Mucosa of rectum (tissue), 2 donors: ENCODE data around the gene CXorf38.
"Not testable (repeated sequence)": the region's sequence is repeated elsewhere in the genome, so short reads cannot be mapped to it uniquely, and the experiment has no call there.

Source experiments
- H3K27ac ChIP-seq, 2 donors: one replicate each; pipeline ENCODE4 v1.7.0; 2013; ENCODE audit warnings: inconsistent platforms in 2 of 2, low read depth in 2 of 2, low read length in 2 of 2
- H3K27me3 ChIP-seq, 2 donors: one replicate each; pipeline ENCODE4 v1.7.0; 2013; ENCODE audit warnings: low read length in 2 of 2; ENCODE audit not compliant: control insufficient read depth in 2 of 2, insufficient read depth in 2 of 2
- H3K36me3 ChIP-seq, 2 donors: one replicate each; pipeline ENCODE4 v1.7.0; 2013; ENCODE audit warnings: low read length in 2 of 2; ENCODE audit not compliant: control insufficient read depth in 2 of 2, insufficient read depth in 2 of 2
- H3K4me1 ChIP-seq, 2 donors: one replicate each; pipeline ENCODE4 v1.7.0; 2013; ENCODE audit warnings: low read length in 2 of 2, mild to moderate bottlenecking in 1 of 2; ENCODE audit not compliant: control insufficient read depth in 2 of 2, insufficient read depth in 2 of 2
- H3K4me3 ChIP-seq, 2 donors: one replicate each; pipeline ENCODE4 v1.7.0; 2013; ENCODE audit warnings: low read length in 2 of 2
- H3K9ac ChIP-seq, 2 donors: one replicate each; pipeline ENCODE4 v1.7.0; 2013; ENCODE audit warnings: low read length in 2 of 2, low read depth in 1 of 2, mild to moderate bottlenecking in 1 of 2
- H3K9me3 ChIP-seq, 2 donors: one replicate each; pipeline ENCODE4 v1.7.0; 2013; ENCODE audit warnings: low read length in 2 of 2; ENCODE audit not compliant: control insufficient read depth in 2 of 2
- donor health status: healthy.
- donor health status: Normal muscosa, but diverticular disease.

CXorf38 gene

DNA sequence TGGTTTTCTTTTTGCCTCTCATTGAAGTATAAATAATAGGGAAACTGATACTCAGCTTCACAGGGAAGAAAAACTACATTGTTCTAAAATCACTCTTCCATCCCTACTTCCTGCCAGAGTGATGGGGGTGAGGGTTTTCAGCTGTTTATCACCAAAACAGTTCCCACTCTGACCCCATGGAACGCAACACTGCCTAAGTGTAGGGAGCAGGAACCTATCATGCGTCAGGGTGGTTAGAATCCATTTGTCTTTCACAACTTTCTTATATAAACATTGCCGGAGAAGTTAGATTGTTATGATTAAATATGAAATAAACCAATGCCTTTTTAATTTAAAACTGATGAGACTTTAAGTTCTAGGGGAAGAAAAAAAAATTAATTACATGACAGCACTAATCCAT lies 40.0 kb downstream of the CXorf38 start:
- no peak overlapping the region for H3K9ac ChIP-seq
- peaks cover 0 to 2% of the 10 kb centered on the region in 2 donors for H3K36me3 ChIP-seq
- H3K4me3 ChIP-seq: no peak overlapping the region
- H3K27me3 ChIP-seq: peaks cover 0 to 3% of the 10 kb centered on the region in 2 donors
- no peak overlapping the region for H3K27ac ChIP-seq
- H3K9me3 ChIP-seq: no peaks in the 10 kb centered on the region
- no peaks in the 10 kb centered on the region for H3K4me1 ChIP-seq

DNA sequence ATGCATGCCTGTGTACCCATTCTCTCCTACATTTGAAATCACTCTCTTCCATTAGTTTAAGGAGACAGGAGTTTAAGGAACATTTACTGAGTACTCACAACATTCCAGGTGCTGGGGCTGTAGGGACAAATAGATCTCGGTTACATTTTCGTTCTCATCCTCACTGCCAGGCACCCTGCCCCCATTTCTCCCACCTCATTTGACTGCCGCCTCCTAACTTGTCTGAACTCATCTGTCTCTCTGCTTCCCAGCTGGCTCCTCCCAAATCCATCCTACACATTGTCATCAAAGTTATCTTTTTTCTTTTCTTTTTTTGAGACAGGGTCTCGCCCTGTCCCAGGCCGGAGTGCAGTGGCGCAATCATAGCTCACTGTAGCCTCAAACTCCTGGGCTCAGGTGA lies 43.9 kb downstream of the CXorf38 start:
- Histone ChIP-seq H3K9me3 (no peaks in the 10 kb centered on the region), H3K27ac (no peak overlapping the region), H3K9ac (no peak overlapping the region), H3K27me3 (peaks cover 0 to 11% of the 10 kb centered on the region in 2 donors), H3K4me1 (no peaks in the 10 kb centered on the region), H3K36me3 (peaks cover 9% of the 10 kb centered on the region in 2 donors), H3K4me3 (no peak overlapping the region)

DNA sequence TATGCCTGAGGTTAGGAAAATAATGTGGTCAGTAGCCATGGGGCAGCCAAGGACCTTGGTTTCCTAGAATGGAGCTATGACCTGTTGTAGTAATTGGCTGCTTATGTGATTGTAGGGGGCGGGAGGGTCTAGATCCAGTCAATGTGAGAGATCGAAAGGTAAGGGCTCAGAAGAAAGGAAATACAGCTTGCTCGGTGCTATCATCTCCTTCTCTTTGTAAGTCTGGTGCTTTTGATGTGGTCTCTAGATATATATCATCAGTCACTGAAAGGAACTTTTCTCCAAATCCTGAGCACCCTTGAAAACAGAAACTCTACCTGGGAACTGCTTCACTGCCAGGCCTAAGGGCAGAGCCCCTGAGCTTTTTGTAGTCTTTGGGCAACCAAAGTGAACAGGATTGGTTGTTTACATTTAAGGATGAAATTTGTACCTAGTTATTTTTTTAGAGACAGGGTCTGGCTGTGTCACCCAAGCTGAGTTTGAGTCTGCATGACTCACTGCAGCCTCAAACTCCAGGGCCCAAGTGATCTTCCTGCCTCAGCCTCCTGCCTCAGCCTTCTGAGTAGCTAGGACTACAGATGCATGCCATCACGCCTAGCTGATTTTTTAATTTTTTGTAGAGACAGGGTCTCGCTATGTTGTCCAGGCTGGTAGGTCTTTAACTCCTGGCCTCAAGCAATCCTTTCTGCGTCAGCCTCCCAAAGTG lies 57.6 kb downstream of the CXorf38 start:
- peaks cover 5 to 13% of the 10 kb centered on the region in 2 donors for H3K27me3 ChIP-seq
- not testable (repeated sequence) for H3K9me3 ChIP-seq, H3K4me1 ChIP-seq, H3K4me3 ChIP-seq, H3K9ac ChIP-seq, H3K27ac ChIP-seq, H3K36me3 ChIP-seq

DNA sequence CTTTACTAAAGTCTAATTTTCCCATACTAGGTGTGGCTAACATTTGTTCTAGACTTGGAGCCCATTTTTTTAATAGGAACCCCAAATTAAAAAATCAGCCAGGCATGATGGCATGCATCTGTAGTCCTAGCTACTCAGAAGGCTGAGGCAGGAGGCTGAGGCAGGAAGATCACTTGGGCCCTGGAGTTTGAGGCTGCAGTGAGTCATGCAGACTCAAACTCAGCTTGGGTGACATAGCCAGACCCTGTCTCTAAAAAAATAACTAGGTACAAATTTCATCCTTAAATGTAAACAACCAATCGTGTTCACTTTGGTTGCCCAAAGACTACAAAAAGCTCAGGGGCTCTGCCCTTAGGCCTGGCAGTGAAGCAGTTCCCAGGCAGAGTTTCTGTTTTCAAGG lies 59.7 kb downstream of the CXorf38 start:
- not testable (repeated sequence) for H3K36me3 ChIP-seq, H3K4me1 ChIP-seq, H3K9me3 ChIP-seq, H3K4me3 ChIP-seq, H3K9ac ChIP-seq, H3K27ac ChIP-seq
- peaks cover 5 to 13% of the 10 kb centered on the region in 2 donors for H3K27me3 ChIP-seq

DNA sequence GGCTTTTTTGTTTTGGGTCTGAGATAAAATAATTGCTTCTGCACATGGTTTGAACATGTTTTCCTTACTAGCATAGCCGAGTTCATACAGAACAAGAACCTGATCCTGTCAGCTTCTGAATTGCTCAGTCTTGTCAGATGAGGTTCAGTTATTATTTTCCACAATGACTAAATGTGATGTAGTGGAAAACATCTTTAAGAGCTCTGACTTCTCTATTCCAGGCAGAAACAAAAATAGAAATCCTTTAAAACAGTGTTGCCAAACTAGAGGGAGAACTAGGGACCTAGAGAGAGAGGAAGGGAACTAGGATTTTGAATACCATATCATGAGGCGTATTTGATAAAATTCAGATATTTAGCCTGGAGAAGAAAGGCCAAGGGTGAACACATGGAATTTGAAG lies 64.5 kb downstream of the CXorf38 start:
- peaks cover 7% of the 10 kb centered on the region in 2 donors for H3K27me3 ChIP-seq
- no peaks in the 10 kb centered on the region for H3K36me3 ChIP-seq

DNA sequence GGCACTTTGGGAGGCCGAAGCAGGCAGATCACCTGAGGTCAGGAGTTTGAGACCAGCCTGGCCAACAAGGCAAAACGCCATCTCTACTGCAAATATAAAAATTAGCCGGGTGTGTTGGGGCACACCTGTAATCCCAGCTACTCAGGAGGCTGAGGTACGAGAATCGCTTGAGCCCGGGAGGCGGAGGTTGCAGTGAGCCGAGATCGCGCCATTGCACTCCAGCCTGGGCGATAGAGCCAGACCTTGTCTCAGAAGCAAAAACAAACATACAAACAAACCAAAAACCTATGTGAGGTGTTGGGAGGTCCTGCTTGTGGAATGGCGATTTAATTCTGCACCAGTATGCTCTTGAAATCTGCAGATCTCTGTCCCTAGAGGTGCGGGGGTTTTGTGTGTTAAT lies 65.2 kb downstream of the CXorf38 start:
- not testable (repeated sequence) for H3K36me3 ChIP-seq, H3K4me1 ChIP-seq, H3K27me3 ChIP-seq, H3K27ac ChIP-seq, H3K4me3 ChIP-seq, H3K9ac ChIP-seq, H3K9me3 ChIP-seq

More for the DNA sequence above, 64.5 kb downstream of the CXorf38 start:
- Histone ChIP-seq H3K4me3 (no peak overlapping the region), H3K4me1 (peaks cover 7% of the 10 kb centered on the region in 2 donors), H3K9ac (no peak overlapping the region), H3K27ac (no peak overlapping the region), H3K9me3 (no peaks in the 10 kb centered on the region)

DNA sequence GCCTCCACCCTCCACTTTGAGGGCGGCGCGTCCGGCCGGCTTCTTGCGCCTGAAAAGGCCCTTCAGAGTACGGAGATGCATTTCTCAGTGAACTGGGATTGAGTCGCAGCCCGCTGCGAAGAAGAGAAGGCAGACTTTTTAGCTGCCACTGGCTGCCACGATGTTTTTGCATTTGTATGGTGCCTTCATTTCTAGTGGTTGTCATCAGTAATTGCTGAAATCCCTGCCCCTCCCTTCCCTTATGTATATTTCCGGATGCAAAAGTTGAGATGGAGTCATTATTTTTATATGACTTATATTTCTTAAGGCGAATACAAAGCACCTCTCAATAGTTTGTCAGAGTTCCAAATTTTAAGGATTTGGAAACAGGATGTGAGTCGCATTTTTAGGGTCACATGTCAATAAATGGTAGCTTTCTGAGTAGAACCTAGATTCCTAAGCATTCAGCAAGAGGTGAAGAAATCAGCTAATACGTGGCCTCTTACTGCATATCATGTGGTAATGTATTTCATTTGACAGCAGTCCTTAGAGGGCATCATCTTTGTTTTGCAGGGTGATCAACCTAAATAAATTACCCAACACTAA lies 65.9 kb downstream of the CXorf38 start:
- H3K9ac ChIP-seq: peak overlapping the region; percentile 49 to 74
- no peaks in the 10 kb centered on the region for H3K9me3 ChIP-seq
- H3K4me3 ChIP-seq: peak overlapping the region; percentile 88 to 97
- peaks cover 5 to 9% of the 10 kb centered on the region in 2 donors for H3K27me3 ChIP-seq
- no peaks in the 10 kb centered on the region for H3K36me3 ChIP-seq
- peaks cover 7% of the 10 kb centered on the region in 2 donors for H3K4me1 ChIP-seq
- H3K27ac ChIP-seq: peak overlapping the region; percentile 83 to 86

DNA sequence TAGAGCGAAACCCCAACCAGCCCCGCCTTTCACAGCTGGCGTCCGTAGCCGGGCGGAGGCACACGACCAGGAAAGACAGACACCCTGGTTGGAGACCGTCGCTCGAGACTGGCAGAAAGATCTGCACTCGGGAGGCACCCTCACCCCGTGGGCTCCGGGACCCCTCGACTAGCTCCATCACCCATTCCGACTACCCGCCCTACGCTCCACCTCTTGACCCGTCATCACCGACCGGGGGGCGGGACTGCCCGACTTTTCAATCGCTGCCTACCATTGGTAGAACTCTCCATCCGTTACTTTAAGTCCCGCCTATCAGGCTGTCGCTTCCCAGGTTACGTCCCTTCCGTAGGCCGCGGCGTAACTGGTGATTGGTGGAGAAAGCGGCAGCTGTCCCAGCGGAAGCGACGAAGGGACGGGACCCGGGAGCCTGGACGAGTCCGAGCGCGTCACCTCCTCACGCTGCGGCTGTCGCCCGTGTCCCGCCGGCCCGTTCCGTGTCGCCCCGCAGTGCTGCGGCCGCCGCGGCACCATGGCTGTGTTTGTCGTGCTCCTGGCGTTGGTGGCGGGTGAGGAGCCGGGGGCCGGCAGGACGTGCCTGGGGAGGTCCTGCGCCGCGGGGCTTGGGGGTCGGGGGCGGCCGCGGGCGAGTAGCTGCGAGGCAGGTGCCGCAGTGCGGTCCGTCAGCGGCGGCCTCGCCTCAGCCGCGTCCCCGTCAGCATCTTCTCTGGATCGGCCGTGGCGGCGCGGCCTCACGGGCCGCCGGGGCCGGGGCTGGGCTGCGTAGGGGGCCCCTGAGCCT lies 66.6 kb downstream of the CXorf38 start, which contains the start of gene ATP6AP2:
TSS of gene ATP6AP2 (plus strand) at position 434 of the 799 bp plus-strand sequence. CDS start at position 530, 96 bp downstream.
- Histone ChIP-seq H3K4me3 (peak within 1 kb of the TSS; percentile 88 to 97), H3K4me1 (peaks cover 7% of the 10 kb centered on the region in 2 donors)

DNA sequence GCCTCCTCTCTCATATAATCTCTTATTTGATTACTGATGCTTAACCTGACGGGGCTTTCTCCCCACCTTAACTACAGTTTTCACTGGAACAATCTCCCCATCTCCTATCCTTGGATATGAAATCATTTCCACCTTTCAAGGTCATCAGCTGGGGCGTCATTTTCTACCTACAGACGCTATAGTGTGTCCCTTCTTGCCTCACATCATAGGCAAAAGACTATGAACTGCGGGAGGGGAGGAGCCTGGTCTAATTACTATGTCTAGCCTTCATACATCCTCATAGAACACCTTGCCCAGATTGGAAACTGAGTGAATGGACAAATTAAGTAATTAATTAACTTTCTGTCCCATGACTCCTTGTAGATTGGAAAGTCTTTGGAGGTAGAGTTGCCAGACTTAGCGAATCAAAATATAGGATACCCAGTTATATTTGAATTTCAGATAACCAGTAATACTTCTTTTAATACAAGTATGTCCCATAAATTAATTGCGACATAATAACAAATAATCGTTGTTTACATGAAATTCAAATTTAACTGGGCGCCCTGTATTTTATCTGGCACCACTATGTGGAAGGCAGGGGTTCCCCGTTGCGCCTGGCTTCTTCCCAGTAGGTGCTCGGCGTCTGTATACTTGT lies 67.3 kb downstream of the CXorf38 start:
- Histone ChIP-seq H3K9ac (peak overlapping the region; percentile 74), H3K27ac (peak overlapping the region; percentile 79 to 86), H3K4me3 (peak overlapping the region; percentile 88 to 97), H3K27me3 (peaks cover 0 to 5% of the 10 kb centered on the region in 2 donors), H3K4me1 (peaks cover 7% of the 10 kb centered on the region in 2 donors), H3K36me3 (no peaks in the 10 kb centered on the region), H3K9me3 (no peaks in the 10 kb centered on the region)

More for the DNA sequence above, 66.6 kb downstream of the CXorf38 start, which contains the start of gene ATP6AP2:
- Histone ChIP-seq H3K27me3 (peaks cover 0 to 5% of the 10 kb centered on the region in 2 donors), H3K27ac (peak within 1 kb of the TSS; percentile 83 to 86), H3K9me3 (no peaks in the 10 kb centered on the region), H3K9ac (peak within 1 kb of the TSS; percentile 74), H3K36me3 (no peaks in the 10 kb centered on the region)
